GM23248 (cell line): ENCODE measurements around the gene PAF1. TPM values are rescaled to one million over a fixed set of nuclear protein-coding genes. Genes with fewer than 3 reads are reported as not detected.

Experiments used
- DNase-seq: peaks from one replicate; pipeline ENCODE4 v3.0.0-alpha.2; 2015
- H2AFZ ChIP-seq: fragments of 200-600 bp; sonication (generic); 2 replicates; pipeline ENCODE4 v1.6.1; 2016; ENCODE audit warnings: antibody characterized with exemption
- H3F3A ChIP-seq: fragments of 200-600 bp; sonication (generic); 2 replicates; pipeline ENCODE4 v1.6.1; 2016; ENCODE audit warnings: mild to moderate bottlenecking, antibody characterized with exemption, mixed run types; ENCODE audit not compliant: insufficient read depth
- H3K27ac ChIP-seq: fragments of 200-600 bp; sonication (generic); 2 replicates; pipeline ENCODE4 v1.5.1; 2016; ENCODE audit warnings: mild to moderate bottlenecking
- H3K27me3 ChIP-seq: fragments of 200-600 bp; sonication (generic); replicated peaks from 2 replicates; pipeline ENCODE4 v1.6.1; 2016; ENCODE audit warnings: mild to moderate bottlenecking; ENCODE audit not compliant: insufficient read depth
- H3K36me3 ChIP-seq: fragments of 200-600 bp; sonication (generic); 2 replicates; pipeline ENCODE4 v1.6.1; 2016; ENCODE audit warnings: low read depth, mild to moderate bottlenecking
- H3K4me1 ChIP-seq: fragments of 200-600 bp; sonication (generic); 2 replicates; pipeline ENCODE4 v1.6.1; 2016; ENCODE audit warnings: mild to moderate bottlenecking; ENCODE audit not compliant: insufficient read depth
- H3K4me2 ChIP-seq: fragments of 200-600 bp; sonication (generic); one replicate; pipeline ENCODE4 v1.6.1; 2016; ENCODE audit warnings: mild to moderate bottlenecking; ENCODE audit not compliant: unreplicated experiment
- H3K4me3 ChIP-seq: fragments of 200-600 bp; sonication (generic); 2 replicates; pipeline ENCODE4 v1.5.1; 2016; ENCODE audit warnings: mild to moderate bottlenecking
- H3K79me2 ChIP-seq: fragments of 200-600 bp; sonication (generic); 2 replicates; pipeline ENCODE4 v1.6.1; 2016; ENCODE audit warnings: mild to moderate bottlenecking; ENCODE audit not compliant: insufficient read depth
- H3K9ac ChIP-seq: fragments of 200-600 bp; sonication (generic); 2 replicates; pipeline ENCODE4 v1.6.1; 2016; ENCODE audit warnings: mild to moderate bottlenecking
- H3K9me2 ChIP-seq: fragments of 200-600 bp; sonication (generic); 2 replicates; pipeline ENCODE4 v1.6.1; 2016; ENCODE audit warnings: mixed run types, mild to moderate bottlenecking, moderate library complexity; ENCODE audit not compliant: insufficient read depth
- H3K9me3 ChIP-seq: fragments of 200-600 bp; sonication (generic); one replicate; pipeline ENCODE4 v1.6.1; 2017; ENCODE audit warnings: low read depth
- H4K20me1 ChIP-seq: fragments of 200-600 bp; sonication (generic); 2 replicates; pipeline ENCODE4 v1.6.0; 2016; ENCODE audit not compliant: insufficient read depth
- EZH2 ChIP-seq: fragments of 200-600 bp; sonication (generic); IDR thresholded peaks from 2 replicates; pipeline ENCODE4 v1.6.1; 2018; ENCODE audit warnings: antibody characterized with exemption, mild to moderate bottlenecking; ENCODE audit not compliant: insufficient read depth, poor library complexity, severe bottlenecking
- EZH2phosphoT487 ChIP-seq: fragments of 200-600 bp; sonication (generic); IDR thresholded peaks from 2 replicates; pipeline ENCODE4 v1.6.1; 2018; ENCODE audit warnings: antibody characterized with exemption, moderate library complexity, mild to moderate bottlenecking, low read depth; ENCODE audit not compliant: insufficient read depth
- WGBS, 2 experiments: methylation state at CpG; one replicate each; pipeline ENCODE4 v1.1.6; 2015 to 2017; ENCODE audit warnings: low lambda C conversion rate in 2 of 2, low coverage in 1 of 2; ENCODE audit errors: missing lambda C conversion rate in 2 of 2; 5-methylcytosine and 5-hydroxymethylcytosine counted together
- in situ Hi-C: fragments of 300-500 bp; cut with MboI; formaldehyde crosslinking; loops from 2 replicates; pipeline ENCODE4 v1.15.0; 2020
- polyA plus RNA-seq: library from polyadenylated mRNA; unstranded; fragments of >200 nt; fragmentation: Nextera tagmentation; extraction: Ambion mirVana; gene quantifications from 2 replicates; pipeline ENCODE4 v1.2.1, GENCODE V29; 2016
- total RNA-seq: library from RNA; depleted of rRNA; stranded (reverse); fragments of >200 nt; shearing (Covaris generic); gene quantifications from 2 replicates; pipeline ENCODE4 v1.2.3, GENCODE V29; 2014

The PAF1 gene
- total and polyA plus RNA-seq, 2 experiments from 2014 or later = 44.2 to 51.2 TPM

DNA sequence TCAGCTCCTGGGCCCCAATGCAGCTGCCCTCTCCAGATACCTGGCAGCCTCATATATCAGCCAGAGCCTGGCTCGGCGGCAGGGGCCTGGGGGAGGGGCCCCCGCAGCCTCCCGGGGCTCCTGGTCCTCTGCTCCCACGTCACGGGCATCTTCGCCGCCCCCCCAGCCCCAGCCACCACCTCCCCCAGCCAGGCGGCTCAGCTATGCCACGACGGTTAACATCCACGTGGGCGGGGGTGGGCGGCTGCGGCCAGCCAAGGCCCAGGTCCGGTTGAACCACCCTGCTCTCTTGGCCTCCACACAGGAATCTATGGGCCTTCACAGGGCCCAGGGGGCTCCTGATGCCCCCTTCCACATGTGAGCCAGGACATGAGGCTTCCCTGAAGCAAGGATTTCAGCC, 34.0 kb upstream of the PAF1 start:
- Histone ChIP-seq H3K4me3 (no peak overlapping the region), H3K9me3 (no peaks in the 10 kb centered on the region), H3K4me2 (no peak overlapping the region), H3K4me1 (peaks cover 17% of the 10 kb centered on the region), H3K9ac (no peak overlapping the region), H3F3A (peaks cover 43% of the 10 kb centered on the region), H3K36me3 (no peaks in the 10 kb centered on the region), H3K9me2 (no peaks in the 10 kb centered on the region), H3K79me2 (no peaks in the 10 kb centered on the region), H3K27ac (no peak overlapping the region), H2AFZ (no peak overlapping the region), H4K20me1 (no peaks in the 10 kb centered on the region), H3K27me3 (no peaks in the 10 kb centered on the region)
- 73 to 88% methylated on average over 4 to 16 of the region's 16 CpGs for WGBS, 2 experiments
- in situ Hi-C loops = no loop called here
- no peak for TF ChIP-seq EZH2
- TF ChIP-seq EZH2phosphoT487 = no peak
- DNase-seq = no peak

DNA sequence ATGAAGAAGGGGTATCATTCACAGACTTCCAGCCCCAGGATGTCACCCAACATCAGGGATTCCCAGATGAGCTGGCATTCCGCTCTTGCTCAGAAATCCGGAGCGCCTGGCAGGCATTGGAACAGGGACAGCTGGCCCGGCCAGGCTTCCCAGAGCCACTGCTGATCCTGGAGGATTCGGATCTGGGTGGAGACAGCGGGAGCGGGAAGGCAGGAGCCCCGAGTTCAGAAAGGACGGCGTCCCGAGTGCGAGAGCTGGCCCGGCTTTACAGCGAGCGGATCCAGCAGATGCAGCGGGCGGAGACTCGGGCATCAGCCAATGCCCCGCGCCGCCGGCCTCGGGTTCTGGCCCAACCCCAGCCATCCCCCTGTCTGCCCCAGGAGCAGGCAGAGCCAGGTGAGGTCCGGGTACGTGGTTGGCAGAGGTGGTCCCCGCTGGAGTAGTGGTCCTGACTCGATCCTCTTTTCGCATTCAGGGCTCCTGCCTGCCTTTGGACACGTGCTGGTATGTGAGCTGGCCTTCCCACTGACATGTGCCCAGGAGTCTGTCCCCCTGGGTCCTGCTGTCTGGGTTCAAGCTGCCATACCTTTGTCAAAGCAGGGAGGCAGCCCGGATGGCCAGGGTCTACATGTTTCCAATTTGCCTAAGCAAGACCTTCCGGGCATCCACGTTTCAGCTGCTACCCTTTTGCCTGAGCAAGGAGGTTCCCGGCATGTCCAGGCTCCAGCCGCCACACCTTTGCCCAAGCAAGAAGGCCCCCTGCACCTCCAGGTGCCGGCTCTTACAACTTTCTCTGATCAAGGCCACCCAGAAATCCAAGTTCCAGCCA, 32.6 kb upstream of the PAF1 start:
- Histone ChIP-seq H3F3A (peaks cover 29% of the 10 kb centered on the region), H3K36me3 (peaks cover 6% of the 10 kb centered on the region; the same call in 1 of the 2 replicates)

DNA sequence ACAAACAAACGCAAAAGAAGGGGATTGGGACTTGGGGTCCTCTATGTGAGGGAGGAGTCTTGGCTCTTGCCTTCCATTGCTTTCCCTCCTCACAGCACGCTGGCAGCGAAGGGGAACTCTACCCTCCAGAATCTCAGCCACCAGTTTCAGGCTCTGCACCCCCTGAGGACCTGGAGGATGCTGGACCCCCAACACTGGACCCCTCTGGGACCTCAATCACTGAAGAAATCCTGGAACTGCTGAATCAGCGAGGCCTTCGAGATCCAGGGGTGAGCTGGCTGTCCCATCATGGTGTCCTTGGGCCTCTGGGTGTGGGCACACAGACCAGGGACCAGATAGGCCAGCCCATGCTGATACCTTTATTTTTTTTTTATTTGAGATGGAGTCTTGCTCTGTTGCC, 31.1 kb upstream of the PAF1 start:
- H3K9me2 ChIP-seq = no peaks in the 10 kb centered on the region

More for the DNA sequence above, 32.6 kb upstream of the PAF1 start:
- Histone ChIP-seq H3K4me2 (no peak overlapping the region), H3K9me2 (no peaks in the 10 kb centered on the region), H3K4me1 (peaks cover 9% of the 10 kb centered on the region), H3K9me3 (no peaks in the 10 kb centered on the region), H3K4me3 (no peak overlapping the region), H3K27me3 (no peaks in the 10 kb centered on the region), H2AFZ (no peak overlapping the region), H4K20me1 (no peaks in the 10 kb centered on the region), H3K27ac (no peak overlapping the region), H3K9ac (no peak overlapping the region), H3K79me2 (no peaks in the 10 kb centered on the region)
- no peak for DNase-seq
- in situ Hi-C loops = no loop called here
- no peak for TF ChIP-seq EZH2phosphoT487
- no peak for TF ChIP-seq EZH2
- WGBS, 2 experiments = 88 to 90% methylated on average over 34 to 35 of the region's 35 CpGs

GRCh38 chr19:39420769-39421168, 29.9 kb upstream of the PAF1 start:
- H4K20me1 ChIP-seq = no peaks in the 10 kb centered on the region
- H3K9me3 ChIP-seq = no peaks in the 10 kb centered on the region
- TF ChIP-seq EZH2phosphoT487 (no peak), EZH2 (no peak)
- in situ Hi-C loops = no loop called here
- H3K27me3 ChIP-seq = no peaks in the 10 kb centered on the region
- DNase-seq = no peak
- H3K9me2 ChIP-seq = no peaks in the 10 kb centered on the region
- H2AFZ ChIP-seq = no peak overlapping the region
- no peak overlapping the region for H3K27ac ChIP-seq
- WGBS, 2 experiments = 94 to 98% methylated on average over 9 to 15 of the region's 15 CpGs
- peaks cover 5% of the 10 kb centered on the region for H3K79me2 ChIP-seq
- no peaks in the 10 kb centered on the region for H3K4me1 ChIP-seq
- no peak overlapping the region for H3K9ac ChIP-seq
- H3K36me3 ChIP-seq = peaks cover 6% of the 10 kb centered on the region; the same call in 1 of the 2 replicates
- H3F3A ChIP-seq = peaks cover 6% of the 10 kb centered on the region; the same call in 1 of the 2 replicates
- no peak overlapping the region for H3K4me2 ChIP-seq
- H3K4me3 ChIP-seq = no peak overlapping the region

More for the DNA sequence above, 31.1 kb upstream of the PAF1 start:
- H2AFZ ChIP-seq = no peak overlapping the region
- H3K36me3 ChIP-seq = peaks cover 6% of the 10 kb centered on the region; the same call in 1 of the 2 replicates
- H3K79me2 ChIP-seq = no peaks in the 10 kb centered on the region; the same call in 1 of the 2 replicates
- H3K4me2 ChIP-seq = no peak overlapping the region
- in situ Hi-C loops = no loop called here
- H3F3A ChIP-seq = peaks cover 16% of the 10 kb centered on the region; the same call in 1 of the 2 replicates
- H3K27ac ChIP-seq = no peak overlapping the region
- no peak for TF ChIP-seq EZH2phosphoT487
- TF ChIP-seq EZH2 = no peak
- H4K20me1 ChIP-seq = no peaks in the 10 kb centered on the region
- WGBS, 2 experiments = 82 to 83% methylated on average over 5 of the region's 5 CpGs
- H3K9ac ChIP-seq = no peak overlapping the region
- no peak for DNase-seq
- no peak overlapping the region for H3K4me3 ChIP-seq
- H3K9me3 ChIP-seq = no peaks in the 10 kb centered on the region
- no peaks in the 10 kb centered on the region for H3K27me3 ChIP-seq
- H3K4me1 ChIP-seq = no peaks in the 10 kb centered on the region
